ENCODE results near the gene ADH7.

GRCh38 chr4:99400831-99401230 is 34.3 kb downstream of the ADH7 start:
- TF ChIP-seq, protein P1, sequence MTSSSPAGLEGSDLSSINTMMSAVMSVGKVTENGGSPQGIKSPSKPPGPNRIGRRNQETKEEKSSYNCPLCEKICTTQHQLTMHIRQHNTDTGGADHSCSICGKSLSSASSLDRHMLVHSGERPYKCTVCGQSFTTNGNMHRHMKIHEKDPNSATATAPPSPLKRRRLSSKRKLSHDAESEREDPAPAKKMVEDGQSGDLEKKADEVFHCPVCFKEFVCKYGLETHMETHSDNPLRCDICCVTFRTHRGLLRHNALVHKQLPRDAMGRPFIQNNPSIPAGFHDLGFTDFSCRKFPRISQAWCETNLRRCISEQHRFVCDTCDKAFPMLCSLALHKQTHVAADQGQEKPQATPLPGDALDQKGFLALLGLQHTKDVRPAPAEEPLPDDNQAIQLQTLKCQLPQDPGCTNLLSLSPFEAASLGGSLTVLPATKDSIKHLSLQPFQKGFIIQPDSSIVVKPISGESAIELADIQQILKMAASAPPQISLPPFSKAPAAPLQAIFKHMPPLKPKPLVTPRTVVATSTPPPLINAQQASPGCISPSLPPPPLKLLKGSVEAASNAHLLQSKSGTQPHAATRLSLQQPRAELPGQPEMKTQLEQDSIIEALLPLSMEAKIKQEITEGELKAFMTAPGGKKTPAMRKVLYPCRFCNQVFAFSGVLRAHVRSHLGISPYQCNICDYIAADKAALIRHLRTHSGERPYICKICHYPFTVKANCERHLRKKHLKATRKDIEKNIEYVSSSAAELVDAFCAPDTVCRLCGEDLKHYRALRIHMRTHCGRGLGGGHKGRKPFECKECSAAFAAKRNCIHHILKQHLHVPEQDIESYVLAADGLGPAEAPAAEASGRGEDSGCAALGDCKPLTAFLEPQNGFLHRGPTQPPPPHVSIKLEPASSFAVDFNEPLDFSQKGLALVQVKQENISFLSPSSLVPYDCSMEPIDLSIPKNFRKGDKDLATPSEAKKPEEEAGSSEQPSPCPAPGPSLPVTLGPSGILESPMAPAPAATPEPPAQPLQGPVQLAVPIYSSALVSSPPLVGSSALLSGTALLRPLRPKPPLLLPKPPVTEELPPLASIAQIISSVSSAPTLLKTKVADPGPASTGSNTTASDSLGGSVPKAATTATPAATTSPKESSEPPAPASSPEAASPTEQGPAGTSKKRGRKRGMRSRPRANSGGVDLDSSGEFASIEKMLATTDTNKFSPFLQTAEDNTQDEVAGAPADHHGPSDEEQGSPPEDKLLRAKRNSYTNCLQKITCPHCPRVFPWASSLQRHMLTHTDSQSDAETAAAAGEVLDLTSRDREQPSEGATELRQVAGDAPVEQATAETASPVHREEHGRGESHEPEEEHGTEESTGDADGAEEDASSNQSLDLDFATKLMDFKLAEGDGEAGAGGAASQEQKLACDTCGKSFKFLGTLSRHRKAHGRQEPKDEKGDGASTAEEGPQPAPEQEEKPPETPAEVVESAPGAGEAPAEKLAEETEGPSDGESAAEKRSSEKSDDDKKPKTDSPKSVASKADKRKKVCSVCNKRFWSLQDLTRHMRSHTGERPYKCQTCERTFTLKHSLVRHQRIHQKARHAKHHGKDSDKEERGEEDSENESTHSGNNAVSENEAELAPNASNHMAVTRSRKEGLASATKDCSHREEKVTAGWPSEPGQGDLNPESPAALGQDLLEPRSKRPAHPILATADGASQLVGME (CRISPR knock-in tag; IDR thresholded peaks at IDR 0.05), result no peak
- TF ChIP-seq HNRNPH1 (optimal IDR thresholded peaks at IDR 0.05; ENCODE audit: low read depth, low read length) (no peak), RERE (CRISPR knock-in tag; IDR thresholded peaks at IDR 0.05; ENCODE audit: borderline replicate concordance) (no peak), ETS1 (conservative IDR thresholded peaks at IDR 0.05; ENCODE audit: control insufficient read depth, low read depth, low read length) (no peak), NFYB (IDR thresholded peaks at IDR 0.05; ENCODE audit: extremely low read depth, insufficient read length) (no peak), POLR2A (conservative IDR thresholded peaks at IDR 0.05) (no peak), USF1 (CRISPR knock-in tag; IDR thresholded peaks at IDR 0.05) (no peak), BRCA1 (IDR thresholded peaks at IDR 0.05) (no peak), BRCA1 (CRISPR knock-in tag; IDR thresholded peaks at IDR 0.05) (no peak), ERF (CRISPR knock-in tag; IDR thresholded peaks at IDR 0.05) (no peak), RBM15 (IDR thresholded peaks at IDR 0.05; ENCODE audit: insufficient read depth, low read length) (no peak)
